Measurements from ENCODE around the gene PFKL. TPM values are rescaled to one million over a fixed set of nuclear protein-coding genes. Genes with fewer than 3 reads are reported as not detected.

PFKL gene
- total and polyA plus RNA-seq, 8 donors = 40.0 to 120 (median 55.2) TPM

DNA sequence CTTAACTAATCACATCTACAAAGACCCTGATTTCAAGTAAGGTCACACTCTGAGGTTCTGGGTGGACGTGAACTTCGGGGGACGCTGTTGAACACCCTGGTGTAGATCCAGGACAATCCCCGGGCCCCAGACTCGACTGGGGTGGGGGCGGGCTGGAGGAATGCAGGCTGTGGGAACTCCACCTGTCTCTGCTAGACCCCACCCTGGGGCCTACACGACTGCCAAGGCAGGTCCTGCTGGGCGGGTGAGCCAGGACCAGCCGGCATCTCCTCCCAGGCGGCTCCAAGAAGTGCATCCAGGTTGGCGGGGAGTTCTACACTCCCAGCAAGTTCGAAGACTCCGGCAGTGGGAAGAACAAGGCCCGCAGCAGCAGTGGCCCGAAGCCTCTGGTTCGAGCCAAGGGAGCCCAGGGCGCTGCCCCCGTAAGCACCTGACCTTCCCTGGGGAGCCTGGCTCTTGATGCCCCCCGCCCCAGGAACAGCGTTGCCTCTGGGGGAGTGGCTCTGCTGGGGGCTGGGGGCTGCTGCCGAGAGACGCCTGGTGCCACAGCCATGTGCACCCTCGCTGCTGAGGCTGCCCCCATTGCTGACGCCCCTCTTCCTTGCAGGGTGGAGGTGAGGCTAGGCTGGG is 10.4 kb upstream of the PFKL start:
- Histone ChIP-seq H3K27ac (no peak overlapping the region), H3K9me3 (no peaks in the 10 kb centered on the region), H3K4me1 (no peaks in the 10 kb centered on the region), H3K36me3 (no peaks in the 10 kb centered on the region), H3K4me3 (no peak overlapping the region), H3K27me3 (no peaks in the 10 kb centered on the region)
- ATAC-seq = no peak
- 65 to 74% methylated on average over 24 of the region's 24 CpGs for WGBS, 2 donors
- peak in 3 of 6 donors; percentile 14 to 62 (median 49) for DNase-seq
- intact Hi-C loops (cut with DNase I) = no loop called here
- no peak for FAIRE-seq
- TF ChIP-seq, protein P1, sequence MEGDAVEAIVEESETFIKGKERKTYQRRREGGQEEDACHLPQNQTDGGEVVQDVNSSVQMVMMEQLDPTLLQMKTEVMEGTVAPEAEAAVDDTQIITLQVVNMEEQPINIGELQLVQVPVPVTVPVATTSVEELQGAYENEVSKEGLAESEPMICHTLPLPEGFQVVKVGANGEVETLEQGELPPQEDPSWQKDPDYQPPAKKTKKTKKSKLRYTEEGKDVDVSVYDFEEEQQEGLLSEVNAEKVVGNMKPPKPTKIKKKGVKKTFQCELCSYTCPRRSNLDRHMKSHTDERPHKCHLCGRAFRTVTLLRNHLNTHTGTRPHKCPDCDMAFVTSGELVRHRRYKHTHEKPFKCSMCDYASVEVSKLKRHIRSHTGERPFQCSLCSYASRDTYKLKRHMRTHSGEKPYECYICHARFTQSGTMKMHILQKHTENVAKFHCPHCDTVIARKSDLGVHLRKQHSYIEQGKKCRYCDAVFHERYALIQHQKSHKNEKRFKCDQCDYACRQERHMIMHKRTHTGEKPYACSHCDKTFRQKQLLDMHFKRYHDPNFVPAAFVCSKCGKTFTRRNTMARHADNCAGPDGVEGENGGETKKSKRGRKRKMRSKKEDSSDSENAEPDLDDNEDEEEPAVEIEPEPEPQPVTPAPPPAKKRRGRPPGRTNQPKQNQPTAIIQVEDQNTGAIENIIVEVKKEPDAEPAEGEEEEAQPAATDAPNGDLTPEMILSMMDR (IDR thresholded peaks at IDR 0.05) = no peak

DNA sequence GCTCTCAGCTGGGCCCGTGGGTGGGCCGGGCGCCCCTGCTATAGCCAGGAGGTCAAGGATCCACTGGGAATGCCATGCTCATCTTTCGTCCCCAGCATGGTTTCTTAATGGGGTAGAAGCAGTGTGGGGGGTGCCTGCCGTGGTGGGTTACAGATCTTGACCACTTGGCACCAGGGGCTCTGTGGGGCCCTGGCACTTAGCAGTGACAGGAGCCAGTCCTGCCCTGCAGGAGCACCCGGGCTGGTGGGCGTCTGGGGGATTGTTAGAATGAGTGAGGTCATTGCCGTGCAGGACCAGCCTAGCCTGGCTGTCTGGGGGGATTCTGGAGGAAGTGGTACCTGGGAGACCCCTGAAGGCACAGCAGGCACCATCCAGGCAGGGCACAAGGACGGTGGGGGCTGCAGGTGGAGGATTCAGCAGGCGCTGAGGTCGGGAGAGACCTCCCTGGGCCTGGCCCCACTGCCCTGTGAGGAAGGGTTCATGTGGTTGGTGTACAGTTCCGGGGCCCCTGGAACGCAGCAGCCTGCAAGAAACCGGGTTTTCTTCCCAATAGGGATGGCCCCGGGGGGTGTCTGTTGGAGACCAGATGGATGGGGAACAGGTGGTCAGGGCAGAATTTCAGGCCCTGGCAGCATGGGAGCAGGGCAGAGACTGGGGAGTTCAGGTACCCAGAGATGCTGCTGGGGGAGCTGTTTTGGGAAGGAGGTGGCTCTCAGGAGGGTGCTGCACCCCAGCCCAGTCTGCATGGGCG is 9.4 kb upstream of the PFKL start:
- WGBS, 2 donors = 59 to 75% methylated on average over 15 to 16 of the region's 16 CpGs
- Histone ChIP-seq H3K36me3 (no peaks in the 10 kb centered on the region), H3K27ac (no peak overlapping the region), H3K9me3 (no peaks in the 10 kb centered on the region), H3K4me3 (no peak overlapping the region), H3K4me1 (no peaks in the 10 kb centered on the region), H3K27me3 (no peaks in the 10 kb centered on the region)
- FAIRE-seq = no peak
- intact Hi-C loops (cut with DNase I) = no loop called here
- DNase-seq = peak in 1 of 6 donors; percentile 40
- ATAC-seq = no peak
- TF ChIP-seq, protein P1 (IDR thresholded peaks at IDR 0.05) = no peak

DNA sequence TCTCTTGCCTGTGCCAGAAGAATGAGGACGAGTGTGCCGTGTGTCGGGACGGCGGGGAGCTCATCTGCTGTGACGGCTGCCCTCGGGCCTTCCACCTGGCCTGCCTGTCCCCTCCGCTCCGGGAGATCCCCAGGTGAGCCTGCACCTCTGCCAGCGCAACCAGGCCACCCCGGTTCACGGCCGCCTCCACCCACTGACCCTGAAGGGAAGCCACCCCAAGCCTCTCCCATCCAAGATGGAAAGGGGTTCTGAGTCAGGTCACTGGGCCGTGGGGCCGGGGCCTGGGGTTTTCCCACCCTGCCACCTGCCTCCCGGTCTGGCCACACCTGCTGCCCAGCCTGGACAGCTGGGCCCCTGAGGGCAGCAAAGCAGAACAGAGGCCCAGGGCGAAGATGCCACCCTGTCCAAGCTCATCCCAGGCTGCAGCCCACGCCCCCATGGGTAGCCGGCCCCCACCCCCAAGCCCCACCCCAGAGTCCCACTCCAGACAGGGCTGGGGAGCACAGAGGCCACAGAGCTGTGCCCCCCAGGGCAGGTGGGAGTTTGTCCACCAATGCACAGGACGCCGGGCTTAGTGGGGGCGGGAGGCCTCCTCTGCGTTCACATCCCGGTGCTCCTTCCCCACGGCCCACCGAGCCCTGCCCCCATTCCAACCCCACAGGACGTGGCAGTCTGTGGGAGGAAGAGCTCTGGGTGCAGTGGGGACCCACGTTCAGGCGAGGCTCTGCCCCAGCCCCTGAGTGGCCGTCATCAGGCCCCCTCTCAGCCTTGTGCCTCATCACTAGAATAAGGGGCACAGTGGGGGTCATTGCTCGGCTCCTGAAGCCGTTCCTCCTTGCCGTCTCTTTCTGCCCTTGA is 8.5 kb upstream of the PFKL start:
- DNase-seq = peak in 2 of 6 donors; percentile 17 to 62

GRCh38 chr21:44291936-44292811 is 7.7 kb upstream of the PFKL start:
- H3K4me3 ChIP-seq = no peak overlapping the region
- TF ChIP-seq, protein P1 (IDR thresholded peaks at IDR 0.05) = no peak
- no peaks in the 10 kb centered on the region for H3K27me3 ChIP-seq
- no peaks in the 10 kb centered on the region for H3K9me3 ChIP-seq
- WGBS, 2 donors = 49 to 53% methylated on average over 25 of the region's 25 CpGs
- no peaks in the 10 kb centered on the region for H3K4me1 ChIP-seq
- no peaks in the 10 kb centered on the region for H3K36me3 ChIP-seq
- ATAC-seq (peak in 1 of 4 donors; percentile 23), DNase-seq (peak in 2 of 6 donors; percentile 58 to 76), FAIRE-seq (no peak)
- intact Hi-C loops (cut with DNase I) = no loop called here
- no peak overlapping the region for H3K27ac ChIP-seq

More for the DNA sequence above, 8.5 kb upstream of the PFKL start:
- intact Hi-C loops (cut with DNase I) = no loop called here
- no peaks in the 10 kb centered on the region for H3K36me3 ChIP-seq
- no peak for ATAC-seq
- TF ChIP-seq, protein P1 (IDR thresholded peaks at IDR 0.05) = no peak
- no peaks in the 10 kb centered on the region for H3K27me3 ChIP-seq
- H3K4me3 ChIP-seq = no peak overlapping the region
- FAIRE-seq = no peak
- WGBS, 2 donors = 63 to 72% methylated on average over 24 to 33 of the region's 33 CpGs
- H3K27ac ChIP-seq = no peak overlapping the region
- H3K4me1 ChIP-seq = no peaks in the 10 kb centered on the region
- H3K9me3 ChIP-seq = no peaks in the 10 kb centered on the region
